ENCODE data around the gene MUC12.

DNA sequence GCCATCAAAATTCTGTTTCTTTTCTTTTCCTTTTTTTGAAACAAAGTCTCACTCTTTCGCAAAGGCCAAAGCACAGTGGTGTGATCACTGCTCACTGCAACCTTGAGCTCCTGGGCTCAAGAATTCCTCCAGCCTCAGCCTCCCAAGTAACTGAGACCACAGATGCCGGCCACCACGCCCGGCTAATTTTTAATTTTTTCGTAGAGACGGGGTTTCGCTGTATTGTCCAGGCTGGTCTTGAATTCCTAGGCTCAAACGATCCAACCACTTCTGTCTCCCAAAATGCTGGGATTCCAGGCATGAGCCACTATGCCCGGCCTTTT lies 90.2 kb downstream of the MUC12 start:
- TF ChIP-seq, protein P1, sequence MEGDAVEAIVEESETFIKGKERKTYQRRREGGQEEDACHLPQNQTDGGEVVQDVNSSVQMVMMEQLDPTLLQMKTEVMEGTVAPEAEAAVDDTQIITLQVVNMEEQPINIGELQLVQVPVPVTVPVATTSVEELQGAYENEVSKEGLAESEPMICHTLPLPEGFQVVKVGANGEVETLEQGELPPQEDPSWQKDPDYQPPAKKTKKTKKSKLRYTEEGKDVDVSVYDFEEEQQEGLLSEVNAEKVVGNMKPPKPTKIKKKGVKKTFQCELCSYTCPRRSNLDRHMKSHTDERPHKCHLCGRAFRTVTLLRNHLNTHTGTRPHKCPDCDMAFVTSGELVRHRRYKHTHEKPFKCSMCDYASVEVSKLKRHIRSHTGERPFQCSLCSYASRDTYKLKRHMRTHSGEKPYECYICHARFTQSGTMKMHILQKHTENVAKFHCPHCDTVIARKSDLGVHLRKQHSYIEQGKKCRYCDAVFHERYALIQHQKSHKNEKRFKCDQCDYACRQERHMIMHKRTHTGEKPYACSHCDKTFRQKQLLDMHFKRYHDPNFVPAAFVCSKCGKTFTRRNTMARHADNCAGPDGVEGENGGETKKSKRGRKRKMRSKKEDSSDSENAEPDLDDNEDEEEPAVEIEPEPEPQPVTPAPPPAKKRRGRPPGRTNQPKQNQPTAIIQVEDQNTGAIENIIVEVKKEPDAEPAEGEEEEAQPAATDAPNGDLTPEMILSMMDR (IDR thresholded peaks at IDR 0.05; ENCODE audit: low read depth, low read length, missing input control): no peak
- no peak for TF ChIP-seq TAF1 (conservative IDR thresholded peaks at IDR 0.05)
- TF ChIP-seq, protein P2, sequence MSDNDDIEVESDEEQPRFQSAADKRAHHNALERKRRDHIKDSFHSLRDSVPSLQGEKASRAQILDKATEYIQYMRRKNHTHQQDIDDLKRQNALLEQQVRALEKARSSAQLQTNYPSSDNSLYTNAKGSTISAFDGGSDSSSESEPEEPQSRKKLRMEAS (IDR thresholded peaks at IDR 0.05): no peak
- TF ChIP-seq, protein P3, sequence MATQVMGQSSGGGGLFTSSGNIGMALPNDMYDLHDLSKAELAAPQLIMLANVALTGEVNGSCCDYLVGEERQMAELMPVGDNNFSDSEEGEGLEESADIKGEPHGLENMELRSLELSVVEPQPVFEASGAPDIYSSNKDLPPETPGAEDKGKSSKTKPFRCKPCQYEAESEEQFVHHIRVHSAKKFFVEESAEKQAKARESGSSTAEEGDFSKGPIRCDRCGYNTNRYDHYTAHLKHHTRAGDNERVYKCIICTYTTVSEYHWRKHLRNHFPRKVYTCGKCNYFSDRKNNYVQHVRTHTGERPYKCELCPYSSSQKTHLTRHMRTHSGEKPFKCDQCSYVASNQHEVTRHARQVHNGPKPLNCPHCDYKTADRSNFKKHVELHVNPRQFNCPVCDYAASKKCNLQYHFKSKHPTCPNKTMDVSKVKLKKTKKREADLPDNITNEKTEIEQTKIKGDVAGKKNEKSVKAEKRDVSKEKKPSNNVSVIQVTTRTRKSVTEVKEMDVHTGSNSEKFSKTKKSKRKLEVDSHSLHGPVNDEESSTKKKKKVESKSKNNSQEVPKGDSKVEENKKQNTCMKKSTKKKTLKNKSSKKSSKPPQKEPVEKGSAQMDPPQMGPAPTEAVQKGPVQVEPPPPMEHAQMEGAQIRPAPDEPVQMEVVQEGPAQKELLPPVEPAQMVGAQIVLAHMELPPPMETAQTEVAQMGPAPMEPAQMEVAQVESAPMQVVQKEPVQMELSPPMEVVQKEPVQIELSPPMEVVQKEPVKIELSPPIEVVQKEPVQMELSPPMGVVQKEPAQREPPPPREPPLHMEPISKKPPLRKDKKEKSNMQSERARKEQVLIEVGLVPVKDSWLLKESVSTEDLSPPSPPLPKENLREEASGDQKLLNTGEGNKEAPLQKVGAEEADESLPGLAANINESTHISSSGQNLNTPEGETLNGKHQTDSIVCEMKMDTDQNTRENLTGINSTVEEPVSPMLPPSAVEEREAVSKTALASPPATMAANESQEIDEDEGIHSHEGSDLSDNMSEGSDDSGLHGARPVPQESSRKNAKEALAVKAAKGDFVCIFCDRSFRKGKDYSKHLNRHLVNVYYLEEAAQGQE (IDR thresholded peaks at IDR 0.05): no peak
- TF ChIP-seq, protein P4, sequence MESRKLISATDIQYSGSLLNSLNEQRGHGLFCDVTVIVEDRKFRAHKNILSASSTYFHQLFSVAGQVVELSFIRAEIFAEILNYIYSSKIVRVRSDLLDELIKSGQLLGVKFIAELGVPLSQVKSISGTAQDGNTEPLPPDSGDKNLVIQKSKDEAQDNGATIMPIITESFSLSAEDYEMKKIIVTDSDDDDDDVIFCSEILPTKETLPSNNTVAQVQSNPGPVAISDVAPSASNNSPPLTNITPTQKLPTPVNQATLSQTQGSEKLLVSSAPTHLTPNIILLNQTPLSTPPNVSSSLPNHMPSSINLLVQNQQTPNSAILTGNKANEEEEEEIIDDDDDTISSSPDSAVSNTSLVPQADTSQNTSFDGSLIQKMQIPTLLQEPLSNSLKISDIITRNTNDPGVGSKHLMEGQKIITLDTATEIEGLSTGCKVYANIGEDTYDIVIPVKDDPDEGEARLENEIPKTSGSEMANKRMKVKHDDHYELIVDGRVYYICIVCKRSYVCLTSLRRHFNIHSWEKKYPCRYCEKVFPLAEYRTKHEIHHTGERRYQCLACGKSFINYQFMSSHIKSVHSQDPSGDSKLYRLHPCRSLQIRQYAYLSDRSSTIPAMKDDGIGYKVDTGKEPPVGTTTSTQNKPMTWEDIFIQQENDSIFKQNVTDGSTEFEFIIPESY (IDR thresholded peaks at IDR 0.05): no peak
- no peak for TF ChIP-seq EGR1 (IDR thresholded peaks at IDR 0.05; ENCODE audit: low read depth in 2 of 2)
- TF ChIP-seq RAD21 (IDR thresholded peaks at IDR 0.05): no peak
- TF ChIP-seq, protein P5, sequence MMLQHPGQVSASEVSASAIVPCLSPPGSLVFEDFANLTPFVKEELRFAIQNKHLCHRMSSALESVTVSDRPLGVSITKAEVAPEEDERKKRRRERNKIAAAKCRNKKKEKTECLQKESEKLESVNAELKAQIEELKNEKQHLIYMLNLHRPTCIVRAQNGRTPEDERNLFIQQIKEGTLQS (IDR thresholded peaks at IDR 0.05): no peak
- no peak for TF ChIP-seq HNF4G (IDR thresholded peaks at IDR 0.05)
- no peak for TF ChIP-seq JUND (IDR thresholded peaks at IDR 0.05)
- no peak for TF ChIP-seq YY1 (IDR thresholded peaks at IDR 0.05)
- no peak for TF ChIP-seq SP1 (IDR thresholded peaks at IDR 0.05)

Data from liver (tissue), 3 donors.